ENCODE results near the gene PSMD1. TPM values are rescaled to one million over a fixed set of nuclear protein-coding genes. Genes with fewer than 3 reads are reported as not detected.

PSMD1 gene
- total and polyA plus RNA-seq, 2 experiments from 2014 or later: 102 to 106 TPM

DNA sequence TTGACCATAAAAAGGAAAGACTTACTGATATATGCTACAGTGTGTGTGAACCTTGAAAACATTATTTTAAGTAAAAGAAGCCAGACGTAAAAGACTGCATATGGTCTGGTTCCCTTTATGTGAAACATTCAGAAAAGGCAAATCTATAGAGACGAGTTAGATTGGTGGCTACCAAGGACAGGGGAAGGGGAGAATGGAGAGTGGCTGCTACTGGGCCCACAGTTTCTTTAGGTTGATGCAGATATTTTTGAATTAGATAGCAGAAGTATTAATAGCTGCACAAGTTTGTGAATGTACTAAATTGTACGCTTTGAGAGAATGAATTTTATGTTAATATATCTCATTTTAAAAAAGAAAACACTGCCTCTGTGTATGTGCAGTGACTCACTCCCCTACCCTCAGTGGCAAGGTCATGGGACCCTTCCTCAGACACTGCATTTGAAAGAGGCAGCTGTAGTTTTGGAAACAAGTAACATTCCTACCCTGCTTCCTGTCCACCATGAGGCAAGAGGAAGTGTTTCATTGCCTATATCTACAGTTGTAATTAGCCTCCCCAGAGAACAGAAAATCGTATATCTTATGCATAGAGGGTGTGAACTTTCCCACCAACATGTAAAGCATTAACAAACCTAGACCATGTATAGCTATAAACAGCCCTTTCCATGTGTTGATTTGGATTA, 111.9 kb downstream of the PSMD1 start:
- peaks cover 42% of the 10 kb centered on the region for H3K36me3 ChIP-seq (ENCODE audit: low read depth)
- peaks cover 25% of the 10 kb centered on the region for H3K4me1 ChIP-seq (ENCODE audit: insufficient read depth)
- no peaks in the 10 kb centered on the region for H3K9me3 ChIP-seq (ENCODE audit: low read depth)
- no peak for TF ChIP-seq EZH2phosphoT487 (IDR thresholded peaks at IDR 0.05; ENCODE audit: insufficient read depth, low read depth)
- TF ChIP-seq EZH2 (IDR thresholded peaks at IDR 0.05; ENCODE audit: insufficient read depth, poor library complexity, severe bottlenecking): no peak
- no peaks in the 10 kb centered on the region for H3K79me2 ChIP-seq (ENCODE audit: insufficient read depth)
- DNase-seq: no peak
- H3K4me2 ChIP-seq (ENCODE audit: unreplicated experiment): no peak overlapping the region
- H2AFZ ChIP-seq: no peak overlapping the region
- no peaks in the 10 kb centered on the region for H4K20me1 ChIP-seq (ENCODE audit: insufficient read depth)
- H3K27ac ChIP-seq: no peak overlapping the region
- no peaks in the 10 kb centered on the region for H3K9me2 ChIP-seq (ENCODE audit: insufficient read depth)
- no peaks in the 10 kb centered on the region for H3K27me3 ChIP-seq (replicated peaks; ENCODE audit: insufficient read depth)
- WGBS, 2 experiments (ENCODE audit: low coverage in 1 of 2, low lambda C conversion rate in 2 of 2, missing lambda C conversion rate in 2 of 2): 91 to 95% methylated on average over 4 of the region's 4 CpGs
- in situ Hi-C loops (cut with MboI): no loop called here
- no peak overlapping the region for H3K9ac ChIP-seq
- peaks cover 40% of the 10 kb centered on the region for H3F3A ChIP-seq (ENCODE audit: insufficient read depth)
- no peak overlapping the region for H3K4me3 ChIP-seq

DNA sequence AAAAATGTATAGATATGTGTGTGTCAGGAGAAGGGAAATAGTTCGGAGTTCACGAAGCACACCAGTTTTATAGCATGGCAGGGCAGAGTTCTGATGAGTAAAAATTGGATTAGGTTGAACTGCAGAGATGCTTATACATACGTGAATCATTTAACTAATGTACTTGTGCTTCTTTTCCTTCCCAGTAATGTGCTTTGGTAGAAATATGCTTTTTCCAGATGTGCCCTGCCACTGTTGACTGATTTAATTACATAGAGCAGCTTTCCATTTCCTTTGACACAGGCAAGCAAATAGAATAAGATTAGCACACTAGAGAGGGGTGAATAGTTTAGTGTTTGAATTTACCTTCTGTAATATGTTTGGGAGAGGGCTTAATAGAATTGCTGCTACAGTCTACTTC, 112.8 kb downstream of the PSMD1 start:
- peaks cover 40% of the 10 kb centered on the region for H3F3A ChIP-seq (ENCODE audit: insufficient read depth)
- H3K79me2 ChIP-seq (ENCODE audit: insufficient read depth): no peaks in the 10 kb centered on the region
- no peaks in the 10 kb centered on the region for H4K20me1 ChIP-seq (ENCODE audit: insufficient read depth)
- H3K27me3 ChIP-seq (replicated peaks; ENCODE audit: insufficient read depth): no peaks in the 10 kb centered on the region
- in situ Hi-C loops (cut with MboI): no loop called here
- WGBS, 2 experiments (ENCODE audit: low coverage in 1 of 2, low lambda C conversion rate in 2 of 2, missing lambda C conversion rate in 2 of 2): 80 to 82% methylated on average over 3 of the region's 3 CpGs
- H3K9ac ChIP-seq: 0 out of 2 replicates have a peak overlapping the region, but pooled peaks have one; percentile 1
- H2AFZ ChIP-seq: no peak overlapping the region
- H3K27ac ChIP-seq: peak overlapping the region; percentile 69
- H3K9me2 ChIP-seq (ENCODE audit: insufficient read depth): no peaks in the 10 kb centered on the region
- TF ChIP-seq EZH2phosphoT487 (IDR thresholded peaks at IDR 0.05; ENCODE audit: insufficient read depth, low read depth) (no peak), EZH2 (IDR thresholded peaks at IDR 0.05; ENCODE audit: insufficient read depth, poor library complexity, severe bottlenecking) (no peak)
- H3K9me3 ChIP-seq (ENCODE audit: low read depth): no peaks in the 10 kb centered on the region
- H3K4me3 ChIP-seq: no peak overlapping the region
- peaks cover 42% of the 10 kb centered on the region for H3K36me3 ChIP-seq (ENCODE audit: low read depth)
- no peak for DNase-seq
- no peak overlapping the region for H3K4me2 ChIP-seq (ENCODE audit: unreplicated experiment)
- H3K4me1 ChIP-seq (ENCODE audit: insufficient read depth): peaks cover 25% of the 10 kb centered on the region

DNA sequence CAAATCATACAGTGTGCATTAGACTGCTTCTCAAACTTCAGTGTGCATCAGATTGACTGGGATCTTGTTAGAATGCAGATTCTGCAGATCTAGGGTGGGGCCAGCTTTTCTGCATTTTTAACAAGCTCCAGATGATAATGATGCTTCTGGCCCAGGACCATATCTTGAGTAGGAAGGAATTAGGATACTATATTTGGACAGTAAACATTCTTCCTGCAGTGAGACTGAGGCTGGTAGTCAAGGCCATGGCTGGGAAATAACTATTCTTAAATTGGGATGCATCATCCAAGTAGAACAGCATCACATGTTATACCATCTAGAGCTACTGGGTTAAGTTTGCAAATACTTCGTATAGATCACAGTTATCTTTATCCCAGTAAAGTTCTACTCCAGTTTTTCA, 113.4 kb downstream of the PSMD1 start:
- H3K79me2 ChIP-seq (ENCODE audit: insufficient read depth): no peaks in the 10 kb centered on the region
- H3F3A ChIP-seq (ENCODE audit: insufficient read depth): peaks cover 40% of the 10 kb centered on the region
- peaks cover 44% of the 10 kb centered on the region for H3K36me3 ChIP-seq (ENCODE audit: low read depth)
- H3K9me2 ChIP-seq (ENCODE audit: insufficient read depth): no peaks in the 10 kb centered on the region
- WGBS, 2 experiments (ENCODE audit: low coverage in 1 of 2, low lambda C conversion rate in 2 of 2, missing lambda C conversion rate in 2 of 2): 53 to 57% methylated on average over 1 of the region's 1 CpG
- peak overlapping the region; percentile 69 for H3K27ac ChIP-seq
- H3K27me3 ChIP-seq (replicated peaks; ENCODE audit: insufficient read depth): no peaks in the 10 kb centered on the region
- no peaks in the 10 kb centered on the region for H4K20me1 ChIP-seq (ENCODE audit: insufficient read depth)
- H3K4me3 ChIP-seq: no peak overlapping the region
- H3K9me3 ChIP-seq (ENCODE audit: low read depth): no peaks in the 10 kb centered on the region
- peaks cover 25% of the 10 kb centered on the region for H3K4me1 ChIP-seq (ENCODE audit: insufficient read depth)
- peak; percentile 78 for DNase-seq
- 0 out of 2 replicates have a peak overlapping the region, but pooled peaks have one; percentile 24 for H3K9ac ChIP-seq
- TF ChIP-seq EZH2 (IDR thresholded peaks at IDR 0.05; ENCODE audit: insufficient read depth, poor library complexity, severe bottlenecking) (no peak), EZH2phosphoT487 (IDR thresholded peaks at IDR 0.05; ENCODE audit: insufficient read depth, low read depth) (no peak)
- no peak overlapping the region for H3K4me2 ChIP-seq (ENCODE audit: unreplicated experiment)
- no peak overlapping the region for H2AFZ ChIP-seq
- in situ Hi-C loops (cut with MboI): no loop called here

DNA sequence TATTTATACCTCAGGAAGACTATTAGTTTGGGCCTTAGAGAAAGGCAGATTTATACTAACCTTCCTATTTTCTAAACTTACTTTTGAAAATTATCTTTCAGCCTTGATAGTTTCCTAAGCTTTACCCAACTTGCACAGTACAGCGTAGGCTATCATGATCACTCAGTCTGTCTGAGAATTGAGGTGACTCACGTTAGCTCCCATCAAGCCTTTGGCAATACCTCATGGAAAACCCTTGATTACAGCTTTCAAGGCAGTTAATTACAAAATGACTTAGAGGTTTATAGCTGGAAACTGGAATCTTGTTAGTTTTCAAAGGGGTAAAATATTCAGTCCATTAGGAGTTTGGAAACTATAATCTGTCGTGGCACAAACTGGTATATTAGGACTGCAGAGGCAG, 115.4 kb downstream of the PSMD1 start:
- 67 to 68% methylated on average over 3 of the region's 3 CpGs for WGBS, 2 experiments (ENCODE audit: low coverage in 1 of 2, low lambda C conversion rate in 2 of 2, missing lambda C conversion rate in 2 of 2)
- in situ Hi-C loops (cut with MboI): no loop called here
- H3K9ac ChIP-seq: no peak overlapping the region
- H3K9me3 ChIP-seq (ENCODE audit: low read depth): no peaks in the 10 kb centered on the region
- H4K20me1 ChIP-seq (ENCODE audit: insufficient read depth): no peaks in the 10 kb centered on the region
- peaks cover 29% of the 10 kb centered on the region for H3K36me3 ChIP-seq (ENCODE audit: low read depth)
- no peaks in the 10 kb centered on the region for H3K79me2 ChIP-seq (ENCODE audit: insufficient read depth)
- H2AFZ ChIP-seq: no peak overlapping the region
- H3K4me2 ChIP-seq (ENCODE audit: unreplicated experiment): no peak overlapping the region
- no peak for TF ChIP-seq EZH2 (IDR thresholded peaks at IDR 0.05; ENCODE audit: insufficient read depth, poor library complexity, severe bottlenecking)
- no peak for TF ChIP-seq EZH2phosphoT487 (IDR thresholded peaks at IDR 0.05; ENCODE audit: insufficient read depth, low read depth)
- H3F3A ChIP-seq (ENCODE audit: insufficient read depth): peaks cover 40% of the 10 kb centered on the region
- H3K27ac ChIP-seq: no peak overlapping the region
- H3K27me3 ChIP-seq (replicated peaks; ENCODE audit: insufficient read depth): no peaks in the 10 kb centered on the region
- peak; percentile 63 for DNase-seq
- no peak overlapping the region for H3K4me3 ChIP-seq
- no peaks in the 10 kb centered on the region for H3K9me2 ChIP-seq (ENCODE audit: insufficient read depth)
- H3K4me1 ChIP-seq (ENCODE audit: insufficient read depth): peaks cover 25% of the 10 kb centered on the region

Data from GM23248 (cell line).